ENCODE data around the gene PHF23. TPM values are rescaled to one million over a fixed set of nuclear protein-coding genes. Genes with fewer than 3 reads are reported as not detected.

The PHF23 gene
- total and polyA plus RNA-seq, 9 of the 15 experiments (the other 6 are each of a cell fraction or from before 2014, with no cell fraction given), result 7.4 to 87.5 (median 33.7) TPM

DNA sequence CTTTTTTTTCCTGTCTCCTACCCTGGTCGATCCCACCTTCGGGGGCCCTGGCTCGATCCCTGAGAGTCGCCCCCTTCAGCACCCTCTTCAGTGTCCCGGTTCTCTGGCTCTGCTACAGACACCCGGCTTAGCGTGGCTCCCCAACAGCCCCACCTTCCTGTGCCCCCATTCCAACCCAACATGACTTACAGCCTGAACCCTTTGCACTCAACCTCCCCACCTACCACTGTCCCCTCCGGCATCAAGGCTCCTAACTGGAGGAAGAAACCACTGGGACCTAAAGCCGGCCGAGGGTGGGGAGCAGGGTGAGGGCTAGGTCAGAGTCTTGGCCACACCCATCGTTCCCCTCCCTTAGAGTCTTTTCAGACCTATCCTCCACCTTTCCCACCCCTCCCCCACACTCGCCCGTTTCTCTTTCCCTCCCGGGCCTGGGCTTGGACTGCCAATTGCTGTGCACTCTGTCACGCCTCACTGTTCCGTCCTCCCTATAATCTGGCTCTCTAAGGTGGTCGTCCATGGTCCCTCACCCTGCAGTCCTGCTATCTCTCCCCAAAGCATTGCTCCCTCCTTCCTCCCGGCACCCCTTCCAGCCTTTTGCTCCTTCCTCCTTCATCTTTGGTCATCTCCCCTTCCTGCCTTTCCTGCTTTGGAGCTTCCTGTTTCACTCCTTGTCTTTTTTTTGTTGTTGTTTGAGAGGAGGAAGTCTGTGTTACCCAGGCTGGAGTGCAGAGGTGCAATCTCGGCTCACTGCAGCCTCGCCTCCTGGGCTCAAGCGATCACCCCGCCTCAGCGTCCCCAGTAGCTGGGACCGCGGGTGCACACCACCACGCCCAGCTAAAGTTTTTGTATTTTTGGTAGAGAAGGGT, 23.9 kb upstream of the PHF23 start (continued):
- TF ChIP-seq E4F1 (CRISPR knock-in tag; IDR thresholded peaks at IDR 0.05; ENCODE audit: borderline replicate concordance) (no peak), PTRF (tag; IDR thresholded peaks at IDR 0.05) (no peak), C11orf30 (IDR thresholded peaks at IDR 0.05; ENCODE audit: low read depth) (no peak), ZSCAN32 (CRISPR knock-in tag; IDR thresholded peaks at IDR 0.05) (no peak), MIER1 (IDR thresholded peaks at IDR 0.05; ENCODE audit: low read depth) (no peak), ZKSCAN8 (CRISPR knock-in tag; IDR thresholded peaks at IDR 0.05) (no peak), BCOR (IDR thresholded peaks at IDR 0.05) (peak; percentile 81), SMARCC2 (IDR thresholded peaks at IDR 0.05; ENCODE audit: low read depth) (no peak), ZNF696 (CRISPR knock-in tag; conservative IDR thresholded peaks at IDR 0.05) (no peak)
- TF ChIP-seq, protein P1, sequence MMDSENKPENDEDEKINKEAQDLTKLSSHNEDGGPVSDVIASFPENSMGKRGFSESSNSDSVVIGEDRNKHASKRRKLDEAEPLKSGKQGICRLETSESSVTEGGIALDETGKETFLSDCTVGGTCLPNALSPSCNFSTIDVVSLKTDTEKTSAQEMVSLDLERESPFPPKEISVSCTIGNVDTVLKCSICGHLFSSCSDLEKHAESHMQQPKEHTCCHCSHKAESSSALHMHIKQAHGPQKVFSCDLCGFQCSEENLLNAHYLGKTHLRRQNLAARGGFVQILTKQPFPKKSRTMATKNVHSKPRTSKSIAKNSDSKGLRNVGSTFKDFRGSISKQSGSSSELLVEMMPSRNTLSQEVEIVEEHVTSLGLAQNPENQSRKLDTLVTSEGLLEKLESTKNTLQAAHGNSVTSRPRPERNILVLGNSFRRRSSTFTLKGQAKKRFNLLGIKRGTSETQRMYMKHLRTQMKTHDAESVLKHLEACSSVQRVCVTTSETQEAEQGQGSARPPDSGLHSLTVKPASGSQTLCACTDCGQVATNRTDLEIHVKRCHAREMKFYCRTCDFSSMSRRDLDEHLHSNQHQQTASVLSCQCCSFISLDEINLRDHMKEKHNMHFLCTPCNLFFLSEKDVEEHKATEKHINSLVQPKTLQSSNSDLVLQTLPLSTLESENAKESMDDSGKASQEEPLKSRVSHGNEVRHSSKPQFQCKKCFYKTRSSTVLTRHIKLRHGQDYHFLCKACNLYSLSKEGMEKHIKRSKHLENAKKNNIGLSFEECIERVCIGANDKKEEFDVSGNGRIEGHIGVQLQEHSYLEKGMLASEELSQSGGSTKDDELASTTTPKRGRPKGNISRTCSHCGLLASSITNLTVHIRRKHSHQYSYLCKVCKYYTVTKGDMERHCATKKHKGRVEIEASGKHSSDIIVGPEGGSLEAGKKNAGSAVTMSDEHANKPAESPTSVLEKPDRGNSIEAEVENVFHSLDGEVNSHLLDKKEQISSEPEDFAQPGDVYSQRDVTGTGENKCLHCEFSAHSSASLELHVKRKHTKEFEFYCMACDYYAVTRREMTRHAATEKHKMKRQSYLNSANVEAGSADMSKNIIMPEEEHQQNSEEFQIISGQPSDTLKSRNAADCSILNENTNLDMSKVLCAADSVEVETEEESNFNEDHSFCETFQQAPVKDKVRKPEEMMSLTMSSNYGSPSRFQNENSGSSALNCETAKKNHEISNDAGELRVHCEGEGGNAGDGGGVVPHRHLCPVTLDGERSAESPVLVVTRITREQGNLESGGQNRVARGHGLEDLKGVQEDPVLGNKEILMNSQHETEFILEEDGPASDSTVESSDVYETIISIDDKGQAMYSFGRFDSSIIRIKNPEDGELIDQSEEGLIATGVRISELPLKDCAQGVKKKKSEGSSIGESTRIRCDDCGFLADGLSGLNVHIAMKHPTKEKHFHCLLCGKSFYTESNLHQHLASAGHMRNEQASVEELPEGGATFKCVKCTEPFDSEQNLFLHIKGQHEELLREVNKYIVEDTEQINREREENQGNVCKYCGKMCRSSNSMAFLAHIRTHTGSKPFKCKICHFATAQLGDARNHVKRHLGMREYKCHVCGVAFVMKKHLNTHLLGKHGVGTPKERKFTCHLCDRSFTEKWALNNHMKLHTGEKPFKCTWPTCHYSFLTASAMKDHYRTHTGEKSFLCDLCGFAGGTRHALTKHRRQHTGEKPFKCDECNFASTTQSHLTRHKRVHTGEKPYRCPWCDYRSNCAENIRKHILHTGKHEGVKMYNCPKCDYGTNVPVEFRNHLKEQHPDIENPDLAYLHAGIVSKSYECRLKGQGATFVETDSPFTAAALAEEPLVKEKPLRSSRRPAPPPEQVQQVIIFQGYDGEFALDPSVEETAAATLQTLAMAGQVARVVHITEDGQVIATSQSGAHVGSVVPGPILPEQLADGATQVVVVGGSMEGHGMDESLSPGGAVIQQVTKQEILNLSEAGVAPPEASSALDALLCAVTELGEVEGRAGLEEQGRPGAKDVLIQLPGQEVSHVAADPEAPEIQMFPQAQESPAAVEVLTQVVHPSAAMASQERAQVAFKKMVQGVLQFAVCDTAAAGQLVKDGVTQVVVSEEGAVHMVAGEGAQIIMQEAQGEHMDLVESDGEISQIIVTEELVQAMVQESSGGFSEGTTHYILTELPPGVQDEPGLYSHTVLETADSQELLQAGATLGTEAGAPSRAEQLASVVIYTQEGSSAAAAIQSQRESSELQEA (IDR thresholded peaks at IDR 0.05; ENCODE audit: low read depth), result no peak; the same call in 1 of the 2 replicates
- TF ChIP-seq, protein P2, sequence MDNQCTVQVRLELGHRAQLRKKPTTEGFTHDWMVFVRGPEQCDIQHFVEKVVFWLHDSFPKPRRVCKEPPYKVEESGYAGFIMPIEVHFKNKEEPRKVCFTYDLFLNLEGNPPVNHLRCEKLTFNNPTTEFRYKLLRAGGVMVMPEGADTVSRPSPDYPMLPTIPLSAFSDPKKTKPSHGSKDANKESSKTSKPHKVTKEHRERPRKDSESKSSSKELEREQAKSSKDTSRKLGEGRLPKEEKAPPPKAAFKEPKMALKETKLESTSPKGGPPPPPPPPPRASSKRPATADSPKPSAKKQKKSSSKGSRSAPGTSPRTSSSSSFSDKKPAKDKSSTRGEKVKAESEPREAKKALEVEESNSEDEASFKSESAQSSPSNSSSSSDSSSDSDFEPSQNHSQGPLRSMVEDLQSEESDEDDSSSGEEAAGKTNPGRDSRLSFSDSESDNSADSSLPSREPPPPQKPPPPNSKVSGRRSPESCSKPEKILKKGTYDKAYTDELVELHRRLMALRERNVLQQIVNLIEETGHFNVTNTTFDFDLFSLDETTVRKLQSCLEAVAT (IDR thresholded peaks at IDR 0.05), result peak; percentile 41 to 49; a peak in 2 of 4 replicates
- TF ChIP-seq, protein P3, sequence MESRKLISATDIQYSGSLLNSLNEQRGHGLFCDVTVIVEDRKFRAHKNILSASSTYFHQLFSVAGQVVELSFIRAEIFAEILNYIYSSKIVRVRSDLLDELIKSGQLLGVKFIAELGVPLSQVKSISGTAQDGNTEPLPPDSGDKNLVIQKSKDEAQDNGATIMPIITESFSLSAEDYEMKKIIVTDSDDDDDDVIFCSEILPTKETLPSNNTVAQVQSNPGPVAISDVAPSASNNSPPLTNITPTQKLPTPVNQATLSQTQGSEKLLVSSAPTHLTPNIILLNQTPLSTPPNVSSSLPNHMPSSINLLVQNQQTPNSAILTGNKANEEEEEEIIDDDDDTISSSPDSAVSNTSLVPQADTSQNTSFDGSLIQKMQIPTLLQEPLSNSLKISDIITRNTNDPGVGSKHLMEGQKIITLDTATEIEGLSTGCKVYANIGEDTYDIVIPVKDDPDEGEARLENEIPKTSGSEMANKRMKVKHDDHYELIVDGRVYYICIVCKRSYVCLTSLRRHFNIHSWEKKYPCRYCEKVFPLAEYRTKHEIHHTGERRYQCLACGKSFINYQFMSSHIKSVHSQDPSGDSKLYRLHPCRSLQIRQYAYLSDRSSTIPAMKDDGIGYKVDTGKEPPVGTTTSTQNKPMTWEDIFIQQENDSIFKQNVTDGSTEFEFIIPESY (CRISPR knock-in tag; IDR thresholded peaks at IDR 0.05), result no peak

Data from K562 (cell line).